IMR-90 (cell line): ENCODE results near the gene MARK4. TPM values are rescaled to one million over a fixed set of nuclear protein-coding genes. Genes with fewer than 3 reads are reported as not detected.

ENCODE experiments used
- ATAC-seq: fragments of 200-7000 bp; cut with Tn5 transposase; 2 replicates; pipeline ENCODE4 v1.9.1; 2020; ENCODE audit warnings: low read depth, mild to moderate bottlenecking, moderate library complexity
- BruUV-seq: library from RNA; stranded (reverse); fragments of 400-500 nt; replicated peaks from 2 replicates; lab custom pipeline; 2021; lab: Mats Ljungman, UMichigan
- CTCF ChIA-PET: fragments of 300-600 bp; formaldehyde crosslinking; extraction: SDS; loops from one replicate; lab custom pipeline; 2021; ENCODE audit warnings: antibody characterized with exemption; lab: Yijun Ruan, JAX
- POLR2A ChIA-PET: fragments of 300-600 bp; sonication (Branson Sonifier 250); formaldehyde crosslinking; loops from one replicate; lab custom pipeline; 2022; ENCODE audit warnings: antibody characterized with exemption; ENCODE audit not compliant: unreplicated experiment; lab: Charles Lee
- DNase-seq: peaks from one replicate; pipeline ENCODE4 v3.0.0; 2013
- H2AFZ ChIP-seq: replicated peaks from 2 replicates; pipeline ENCODE3; 2013; ENCODE audit warnings: low read length, mild to moderate bottlenecking; ENCODE audit not compliant: poor library complexity
- H2AK5ac ChIP-seq: 2 replicates; pipeline ENCODE4 v1.6.1; 2013; ENCODE audit warnings: low read depth, low read length, inconsistent platforms
- H2AK9ac ChIP-seq: replicated peaks from 2 replicates; pipeline ENCODE3; 2013; ENCODE audit warnings: mild to moderate bottlenecking, low read depth, low read length, moderate library complexity; ENCODE audit not compliant: poor library complexity
- H2BK120ac ChIP-seq: 2 replicates; pipeline ENCODE4 v1.6.1; 2013; ENCODE audit warnings: low read depth, low read length, inconsistent platforms
- H2BK15ac ChIP-seq: 3 replicates; pipeline ENCODE4 v1.6.1; 2013; ENCODE audit warnings: low read depth, low read length, inconsistent platforms
- H2BK20ac ChIP-seq: 2 replicates; pipeline ENCODE4 v1.6.1; 2013; ENCODE audit warnings: low read depth, mild to moderate bottlenecking, inconsistent platforms, low read length, moderate library complexity
- H2BK5ac ChIP-seq: 2 replicates; pipeline ENCODE4 v1.6.1; 2013; ENCODE audit warnings: mild to moderate bottlenecking, low read depth, low read length, inconsistent platforms; ENCODE audit not compliant: poor library complexity, severe bottlenecking
- H3K14ac ChIP-seq: replicated peaks from 2 replicates; pipeline ENCODE4 v1.6.1; 2013; ENCODE audit warnings: low read depth, low read length, inconsistent platforms
- H3K18ac ChIP-seq: 2 replicates; pipeline ENCODE4 v1.6.1; 2013; ENCODE audit warnings: low read depth, low read length, control low read depth
- H3K23ac ChIP-seq: 2 replicates; pipeline ENCODE4 v1.6.1; 2013; ENCODE audit warnings: low read depth, low read length, inconsistent platforms
- H3K27ac ChIP-seq: 2 replicates; pipeline ENCODE4 v1.5.1; 2013; ENCODE audit warnings: mild to moderate bottlenecking, control low read depth, low read length; ENCODE audit not compliant: insufficient read depth
- H3K27me3 ChIP-seq: 2 replicates; pipeline ENCODE4 v1.6.1; 2013; ENCODE audit warnings: low read length; ENCODE audit not compliant: control insufficient read depth, insufficient read depth
- H3K36me3 ChIP-seq: 2 replicates; pipeline ENCODE4 v1.6.1; 2013; ENCODE audit warnings: low read length, mixed read lengths; ENCODE audit not compliant: control insufficient read depth, insufficient read depth
- H3K4ac ChIP-seq: 2 replicates; pipeline ENCODE4 v1.6.1; 2013; ENCODE audit warnings: low read depth, low read length, inconsistent platforms
- H3K4me1 ChIP-seq: 2 replicates; pipeline ENCODE4 v1.6.1; 2013; ENCODE audit warnings: low read length, mixed read lengths; ENCODE audit not compliant: control insufficient read depth, insufficient read depth
- H3K4me2 ChIP-seq: 2 replicates; pipeline ENCODE4 v1.6.1; 2013; ENCODE audit warnings: low read depth, mild to moderate bottlenecking, control low read depth, low read length, moderate library complexity
- H3K4me3 ChIP-seq: 2 replicates; pipeline ENCODE4 v1.5.1; 2013; ENCODE audit warnings: low read depth, mild to moderate bottlenecking, control low read depth, low read length, moderate library complexity; ENCODE audit not compliant: insufficient read depth
- H3K56ac ChIP-seq: 2 replicates; pipeline ENCODE4 v1.6.1; 2013; ENCODE audit warnings: low read length, inconsistent platforms; ENCODE audit not compliant: insufficient read depth; ENCODE audit errors: extremely low read depth
- H3K79me1 ChIP-seq, 2 experiments: 2 replicates each; pipeline ENCODE4 v1.6.1; 2013; ENCODE audit warnings: low read length in 2 of 2, inconsistent platforms in 1 of 2, low read depth in 1 of 2
- H3K9ac ChIP-seq: 2 replicates; pipeline ENCODE4 v1.6.1; 2013; ENCODE audit warnings: low read depth, low read length, control low read depth
- H3K9me1 ChIP-seq: 2 replicates; pipeline ENCODE4 v1.6.1; 2013; ENCODE audit warnings: low read length, inconsistent platforms; ENCODE audit not compliant: insufficient read depth
- H3K9me3 ChIP-seq: 2 replicates; pipeline ENCODE4 v1.6.1; 2013; ENCODE audit warnings: low read length; ENCODE audit not compliant: control insufficient read depth, insufficient read depth
- H4K20me1 ChIP-seq: 2 replicates; pipeline ENCODE4 v1.6.1; 2013; ENCODE audit warnings: low read length, inconsistent platforms; ENCODE audit not compliant: insufficient read depth
- H4K5ac ChIP-seq: 2 replicates; pipeline ENCODE4 v1.6.1; 2013; ENCODE audit warnings: mild to moderate bottlenecking, low read depth, low read length, control low read depth
- H4K8ac ChIP-seq, 2 experiments: 2 replicates each; pipeline ENCODE4 v1.6.1; 2013; ENCODE audit warnings: low read depth in 2 of 2, low read length in 2 of 2, control low read depth in 1 of 2, inconsistent platforms in 1 of 2
- H4K91ac ChIP-seq: 2 replicates; pipeline ENCODE4 v1.6.1; 2013; ENCODE audit warnings: low read depth, low read length, inconsistent platforms; ENCODE audit not compliant: insufficient read depth
- CEBPB ChIP-seq: IDR thresholded peaks from 2 replicates; pipeline ENCODE4 v1.6.1; 2012; ENCODE audit warnings: low read depth, low read length, improper control_type of control experiment
- CTCF ChIP-seq: conservative IDR thresholded peaks from 2 replicates; pipeline ENCODE4 v1.5.1; 2012; ENCODE audit warnings: mild to moderate bottlenecking, low read depth, low read length, improper control_type of control experiment
- WGBS, 2 experiments: methylation state at CpG; one replicate each; pipeline versions ENCODE4 v1.1.5 to v1.1.7; 2013; ENCODE audit warnings: missing lambda C conversion rate in 2 of 2; ENCODE audit not compliant: insufficient read length in 1 of 2; ENCODE audit errors: extremely low coverage in 2 of 2; 5-methylcytosine and 5-hydroxymethylcytosine counted together
- dilution Hi-C: fragments of 300-500 bp; cut with HindIII; formaldehyde crosslinking; loops from one replicate; pipeline ENCODE4 v1.14.3; 2018; ENCODE audit warnings: low sequenced_read_pairs; ENCODE audit not compliant: unreplicated experiment
- in situ Hi-C: fragments of 300-500 bp; cut with MboI; formaldehyde crosslinking; loops from 3 replicates; pipeline ENCODE4 v1.14.3; 2019; ENCODE audit warnings: low sequenced_read_pairs, inconsistent platforms, mixed read lengths
- intact Hi-C: fragments of 100-400 bp; cut with micrococcal nuclease; formaldehyde crosslinking; loops from 2 replicates; pipeline ENCODE4 v1.10.0; 2022
- polyA plus RNA-seq, 3 experiments: library from polyadenylated mRNA; depleted of rRNA; stranded (reverse); fragments of >200 nt; gene quantifications; 2 replicates each; pipeline ENCODE4 v1.2.3, GENCODE V29; 2012; ENCODE audit warnings: low replicate concordance in 1 of 3
- total RNA-seq: library from RNA; depleted of rRNA; stranded (reverse); fragments of >200 nt; gene quantifications from 2 replicates; pipeline ENCODE4 v1.2.3, GENCODE V29; 2012

The MARK4 gene
- total and polyA plus RNA-seq, 2 of the 4 experiments (the other 2 are of a cell fraction) = 11.3 to 20.7 TPM

GRCh38 chr19:45202637-45203036 lies 48.4 kb upstream of the MARK4 start (continued):
- no peak for TF ChIP-seq CTCF

GRCh38 chr19:45205810-45206209 lies 45.3 kb upstream of the MARK4 start:
- no peak overlapping the region for H3K14ac ChIP-seq
- no peak for TF ChIP-seq CEBPB
- H3K56ac ChIP-seq = no peak overlapping the region
- H3K9me1 ChIP-seq = no peaks in the 10 kb centered on the region
- no peak overlapping the region for H3K4ac ChIP-seq
- no peak overlapping the region for H2BK5ac ChIP-seq
- H2AK9ac ChIP-seq = no peak overlapping the region
- no peaks in the 10 kb centered on the region for H3K9me3 ChIP-seq
- no peak overlapping the region for H4K91ac ChIP-seq
- peaks cover 3% of the 10 kb centered on the region for H3K27me3 ChIP-seq
- H3K27ac ChIP-seq = no peak overlapping the region
- DNase-seq = no peak
- no peak for ATAC-seq
- H2BK20ac ChIP-seq = no peak overlapping the region
- POLR2A ChIA-PET = no interaction called here
- no peak overlapping the region for H3K18ac ChIP-seq
- no peak overlapping the region for H2BK120ac ChIP-seq
- H2AFZ ChIP-seq = no peak overlapping the region
- in situ Hi-C loops (no loop called here), intact Hi-C loops (no loop called here), dilution Hi-C loops (no loop called here)
- no peak overlapping the region for H3K9ac ChIP-seq
- H3K36me3 ChIP-seq = no peaks in the 10 kb centered on the region
- no peak overlapping the region for H4K5ac ChIP-seq
- CTCF ChIA-PET = no interaction called here
- H3K4me1 ChIP-seq = no peaks in the 10 kb centered on the region
- no peak overlapping the region for H2AK5ac ChIP-seq
- BruUV-seq = no TSS peak
- WGBS, 2 experiments = no CpG with 5 or more reads among the region's 12 CpGs
- H3K79me1 ChIP-seq = no peaks in the 10 kb centered on the region
- H4K8ac ChIP-seq = no peak overlapping the region
- H2BK15ac ChIP-seq = no peak overlapping the region
- H4K20me1 ChIP-seq = no peaks in the 10 kb centered on the region
- no peak overlapping the region for H3K23ac ChIP-seq
- no peak overlapping the region for H3K4me2 ChIP-seq
- no peak overlapping the region for H3K4me3 ChIP-seq
